HEK293 (cell line): ENCODE data around the gene TMEM41B.

Source experiments
- CTCF ChIA-PET: fragments of 350-600 bp; formaldehyde crosslinking; extraction: SDS; loops from one replicate; lab custom pipeline; 2021; ENCODE audit warnings: antibody characterized with exemption; lab: Yijun Ruan, JAX
- POLR2A ChIA-PET: fragments of 300-600 bp; formaldehyde crosslinking; extraction: SDS; loops from one replicate; lab custom pipeline; 2020; ENCODE audit warnings: antibody characterized with exemption, inconsistent platforms; lab: Yijun Ruan, JAX
- H3K27ac ChIP-seq: fragments of 200-500 bp; sonication (Bioruptor generic); 2 replicates; pipeline ENCODE4 v1.5.1; 2014; ENCODE audit warnings: low read depth, low read length, control low read depth, inconsistent platforms; ENCODE audit errors: extremely low read depth
- H3K36me3 ChIP-seq, 2 experiments: fragments of 200-500 bp in 1 of 2; sonication (Bioruptor generic) in 1 of 2; 1 replicate in 1 of 2; 2 replicates in 1 of 2; pipeline ENCODE4 v1.5.1; 2014 to 2017; ENCODE audit warnings: inconsistent platforms in 2 of 2, low read length in 2 of 2; ENCODE audit not compliant: control insufficient read depth in 2 of 2, insufficient read depth in 1 of 2
- H3K4me1 ChIP-seq: fragments of 200-500 bp; sonication (Bioruptor generic); 2 replicates; pipeline ENCODE4 v1.5.1; 2014; ENCODE audit warnings: mild to moderate bottlenecking, low read length, inconsistent platforms; ENCODE audit not compliant: control insufficient read depth, insufficient read depth
- H3K4me3 ChIP-seq: 2 replicates; pipeline ENCODE4 v1.5.1; 2011; ENCODE audit warnings: low read depth, mild to moderate bottlenecking, control low read depth, low read length, moderate library complexity
- H3K9me3 ChIP-seq: fragments of 200-500 bp; sonication (Bioruptor generic); 2 replicates; pipeline ENCODE4 v1.5.1; 2014; ENCODE audit warnings: low read depth, low read length, inconsistent platforms; ENCODE audit not compliant: control insufficient read depth, insufficient read depth
- MZF1 ChIP-seq: fragments of 450-650 bp; formaldehyde crosslinking; IDR thresholded peaks from 2 replicates; pipeline ENCODE4 v1.5.1; 2017; ENCODE audit warnings: missing biosample characterization, missing genetic modification characterization, borderline replicate concordance
- PRDM1 ChIP-seq: fragments of 450-650 bp; formaldehyde crosslinking; IDR thresholded peaks from 2 replicates; pipeline ENCODE4; 2016; ENCODE audit warnings: missing biosample characterization, missing genetic modification characterization
- PRDM10 ChIP-seq: fragments of 450-650 bp; formaldehyde crosslinking; IDR thresholded peaks from 2 replicates; pipeline ENCODE4 v1.5.1; 2016; ENCODE audit warnings: missing biosample characterization, missing genetic modification characterization
- PRDM4 ChIP-seq: fragments of 450-650 bp; formaldehyde crosslinking; IDR thresholded peaks from 2 replicates; pipeline ENCODE4 v1.5.1; 2017; ENCODE audit warnings: missing biosample characterization, missing genetic modification characterization
- PRDM6 ChIP-seq: fragments of 450-650 bp; formaldehyde crosslinking; IDR thresholded peaks from 2 replicates; pipeline ENCODE4 v1.5.1; 2017; ENCODE audit warnings: missing biosample characterization, missing genetic modification characterization
- SCRT2 ChIP-seq: fragments of 450-650 bp; formaldehyde crosslinking; IDR thresholded peaks from 2 replicates; pipeline ENCODE4 v1.5.1; 2016; ENCODE audit warnings: missing biosample characterization, missing genetic modification characterization
- SP2 ChIP-seq: fragments of 450-650 bp; formaldehyde crosslinking; IDR thresholded peaks from 2 replicates; pipeline ENCODE4 v1.5.1; 2016; ENCODE audit warnings: missing biosample characterization, missing genetic modification characterization
- ZBTB21 ChIP-seq: fragments of 450-650 bp; formaldehyde crosslinking; IDR thresholded peaks from 2 replicates; pipeline ENCODE4 v1.5.1; 2017; ENCODE audit warnings: missing biosample characterization, missing genetic modification characterization
- ZEB2 ChIP-seq: fragments of 450-650 bp; formaldehyde crosslinking; IDR thresholded peaks from 2 replicates; pipeline ENCODE4 v1.5.1; 2016; ENCODE audit warnings: missing biosample characterization, missing genetic modification characterization
- ZFP41 ChIP-seq: fragments of 450-650 bp; formaldehyde crosslinking; IDR thresholded peaks from 2 replicates; pipeline ENCODE4 v1.5.1; 2016; ENCODE audit warnings: missing biosample characterization, missing genetic modification characterization, borderline replicate concordance
- ZFP69B ChIP-seq: fragments of 450-650 bp; formaldehyde crosslinking; IDR thresholded peaks from 2 replicates; pipeline ENCODE4 v1.5.1; 2016; ENCODE audit warnings: missing biosample characterization, missing genetic modification characterization
- ZIC2 ChIP-seq: fragments of 450-650 bp; formaldehyde crosslinking; IDR thresholded peaks from 2 replicates; pipeline ENCODE4 v1.5.1; 2016; ENCODE audit warnings: missing biosample characterization, missing genetic modification characterization
- ZNF394 ChIP-seq: fragments of 450-650 bp; formaldehyde crosslinking; IDR thresholded peaks from 2 replicates; pipeline ENCODE4 v1.5.1; 2016; ENCODE audit warnings: missing biosample characterization, missing genetic modification characterization, mild to moderate bottlenecking, moderate library complexity, borderline replicate concordance
- ZNF549 ChIP-seq: fragments of 450-650 bp; IDR thresholded peaks from 2 replicates; pipeline ENCODE4 v1.5.1; 2018; ENCODE audit warnings: missing biosample characterization, missing genetic modification characterization, mild to moderate bottlenecking, inconsistent platforms, moderate library complexity
- ZNF561 ChIP-seq: fragments of 450-650 bp; IDR thresholded peaks from 2 replicates; pipeline ENCODE4 v1.5.1; 2018; ENCODE audit warnings: missing biosample characterization, missing genetic modification characterization, borderline replicate concordance
- ZNF621 ChIP-seq: fragments of 450-650 bp; formaldehyde crosslinking; IDR thresholded peaks from 2 replicates; pipeline ENCODE4 v1.5.1; 2017; ENCODE audit warnings: missing biosample characterization, missing genetic modification characterization
- ZNF791 ChIP-seq: fragments of 450-650 bp; formaldehyde crosslinking; IDR thresholded peaks from 2 replicates; pipeline ENCODE4 v1.5.1; 2016; ENCODE audit warnings: missing biosample characterization, missing genetic modification characterization

TMEM41B gene

GRCh38 chr11:9285850-9286587, 28.4 kb downstream of the TMEM41B start:
- H3K36me3 ChIP-seq = peaks cover 0 to 19% of the 10 kb centered on the region in 2 experiments; a peak in 2 of 3 replicates
- ChIA-PET CTCF (interaction anchor here (0.6 kb wide), 1 partner anchor 19 kb away, joined by 3 read pairs; no protein-coding TSS in a partner anchor), POLR2A (interaction anchor here (0.7 kb wide), 1 partner anchor 174 kb away, joined by 3 read pairs; no protein-coding TSS in a partner anchor)
- H3K4me3 ChIP-seq = no peak overlapping the region
- H3K4me1 ChIP-seq = no peaks in the 10 kb centered on the region
- H3K9me3 ChIP-seq = no peaks in the 10 kb centered on the region
- no peak overlapping the region for H3K27ac ChIP-seq
- TF ChIP-seq SCRT2 (tag by site-specific recombination) (no peak), ZIC2 (tag by site-specific recombination) (peak; percentile 58), ZNF621 (tag by site-specific recombination) (no peak), ZNF394 (tag by site-specific recombination) (no peak), SP2 (tag by site-specific recombination) (no peak), PRDM1 (tag by site-specific recombination) (no peak), ZNF791 (tag by site-specific recombination) (no peak), ZFP69B (no peak), PRDM6 (peak; percentile 32; the same call in 1 of the 2 replicates)
- TF ChIP-seq, all 188 proteins: peak for 2

DNA sequence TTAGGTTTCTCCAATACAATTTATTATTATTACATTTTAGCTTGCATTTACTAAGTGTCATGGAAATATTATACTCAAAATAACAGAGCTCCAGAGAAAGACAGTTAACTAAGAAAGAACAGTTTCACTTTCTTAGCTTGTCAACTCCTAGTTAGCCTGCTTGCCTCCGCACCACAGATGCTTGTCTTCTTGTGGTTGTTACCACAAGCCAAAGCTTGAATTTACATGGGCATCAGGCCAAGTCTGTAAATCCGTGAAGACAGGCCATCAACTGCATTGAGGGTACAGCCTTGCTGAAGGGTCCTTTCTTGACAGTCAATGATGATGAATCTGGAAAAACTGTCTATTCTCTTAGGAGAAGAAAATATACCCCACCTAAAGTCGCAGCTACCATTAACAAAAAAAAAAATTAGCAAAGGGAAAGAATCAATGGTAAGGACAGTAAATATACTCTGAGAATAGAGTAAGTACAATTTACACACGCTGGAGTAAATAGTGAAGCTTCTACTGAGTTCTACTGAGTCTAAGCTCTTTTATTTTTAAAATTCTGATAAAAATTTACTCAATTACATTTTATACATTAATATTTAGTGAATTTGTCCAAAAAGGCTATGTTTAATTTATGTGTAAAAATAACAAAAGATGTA, 33.6 kb downstream of the TMEM41B start:
- POLR2A ChIA-PET = interaction anchor here (0.9 to 1.6 kb wide), 2 partner anchors 15 to 179 kb away, joined by 4 to 5 read pairs; partner anchors contain the start of gene DENND5A
- H3K36me3 ChIP-seq = peaks cover 0 to 22% of the 10 kb centered on the region in 2 experiments; a peak in 2 of 3 replicates
- TF ChIP-seq MZF1 (tag by site-specific recombination) = no peak
- no peak for TF ChIP-seq ZNF561 (tag by site-specific recombination)
- peak; percentile 1; the same call in 1 of the 2 replicates for TF ChIP-seq ZNF549 (tag by site-specific recombination)
- peak; percentile 14; the same call in 1 of the 2 replicates for TF ChIP-seq PRDM10 (tag by site-specific recombination)
- TF ChIP-seq ZEB2 (tag by site-specific recombination) = 0 out of 2 replicates have a peak, but pooled peaks have one; percentile 44
- TF ChIP-seq PRDM4 (tag by site-specific recombination) = peak; percentile 45; the same call in 1 of the 2 replicates
- no peak for TF ChIP-seq ZBTB21 (tag by site-specific recombination)
- no peak for TF ChIP-seq ZFP41 (tag by site-specific recombination)
- peak; percentile 66 for TF ChIP-seq PRDM6
- no peaks in the 10 kb centered on the region for H3K4me1 ChIP-seq
- CTCF ChIA-PET = interaction anchor here (0.6 to 1.9 kb wide), 6 partner anchors 11 to 225 kb away, joined by 3 to 8 read pairs (median 4); no protein-coding TSS in a partner anchor
- H3K4me3 ChIP-seq = no peak overlapping the region
- no peak overlapping the region for H3K27ac ChIP-seq
- no peaks in the 10 kb centered on the region for H3K9me3 ChIP-seq
